GM18517 (cell line): ENCODE measurements around the gene FAM131C.
"Not testable (repeated sequence)": the region's sequence is repeated elsewhere in the genome, so short reads cannot be mapped to it uniquely, and the experiment has no call there.

Experiments used
- ATAC-seq: cut with Tn5 transposase; IDR thresholded peaks from one replicate; pipeline ENCODE4 v1.9.1; 2021; ENCODE audit warnings: mild to moderate bottlenecking, moderate library complexity; ENCODE audit not compliant: unreplicated experiment

Gene FAM131C

DNA sequence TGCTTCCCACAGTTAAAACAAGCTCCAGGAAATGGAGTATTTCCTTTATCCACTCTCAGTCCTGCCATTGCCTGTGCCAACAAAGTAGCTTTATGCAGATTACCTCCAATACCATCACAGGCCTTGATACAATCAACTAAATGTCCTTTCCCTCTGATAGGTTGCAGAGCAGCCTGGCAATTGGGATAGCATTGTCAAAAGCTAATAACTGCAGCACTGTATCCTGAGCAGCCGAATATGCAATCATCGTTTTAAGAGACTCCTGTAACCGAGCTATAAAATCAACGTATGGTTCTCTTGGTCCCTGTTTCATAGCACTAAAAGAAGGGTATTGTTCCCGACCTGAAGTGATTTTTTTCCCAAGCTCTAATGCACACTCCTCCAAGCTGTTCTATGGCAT, 33.6 kb upstream of the FAM131C start:
- not testable (repeated sequence) for ATAC-seq

DNA sequence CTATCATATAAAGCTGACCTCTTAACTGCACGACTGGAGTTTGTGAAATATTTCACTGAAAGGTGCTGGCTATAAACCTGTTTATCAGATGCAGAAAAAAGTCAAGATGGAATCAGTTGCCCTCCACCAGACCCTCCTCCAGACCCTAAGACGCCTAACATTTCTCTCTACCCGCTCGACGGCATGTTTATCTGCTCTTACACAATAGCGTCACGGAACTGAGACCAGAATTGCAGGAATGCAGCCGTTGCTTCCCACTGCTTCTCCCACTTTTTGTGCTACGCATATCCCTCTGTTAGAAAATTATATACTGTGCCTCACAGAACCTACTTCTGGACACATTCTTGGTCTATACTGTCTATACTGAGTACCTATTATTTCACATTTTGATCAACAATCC, 28.2 kb upstream of the FAM131C start:
- ATAC-seq: no peak

DNA sequence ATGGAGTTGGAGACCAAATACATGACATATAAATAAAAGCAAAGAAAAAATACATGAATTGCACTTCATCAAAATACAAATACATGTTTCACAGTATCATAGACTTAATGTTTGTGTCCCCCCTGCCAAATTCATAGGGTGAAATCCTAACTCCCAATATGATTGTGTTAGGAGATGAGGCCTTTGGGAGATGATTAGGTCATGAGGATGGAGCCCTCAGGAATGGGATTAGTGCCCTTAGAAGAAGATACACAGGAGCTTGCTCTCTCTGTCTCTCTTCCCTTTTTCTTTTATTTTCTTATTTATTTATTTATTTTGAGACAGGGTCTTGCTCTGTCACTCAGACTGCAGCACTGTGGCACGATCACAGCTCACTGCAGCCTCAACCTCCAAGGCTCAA, 26.0 kb upstream of the FAM131C start:
- ATAC-seq: no peak

DNA sequence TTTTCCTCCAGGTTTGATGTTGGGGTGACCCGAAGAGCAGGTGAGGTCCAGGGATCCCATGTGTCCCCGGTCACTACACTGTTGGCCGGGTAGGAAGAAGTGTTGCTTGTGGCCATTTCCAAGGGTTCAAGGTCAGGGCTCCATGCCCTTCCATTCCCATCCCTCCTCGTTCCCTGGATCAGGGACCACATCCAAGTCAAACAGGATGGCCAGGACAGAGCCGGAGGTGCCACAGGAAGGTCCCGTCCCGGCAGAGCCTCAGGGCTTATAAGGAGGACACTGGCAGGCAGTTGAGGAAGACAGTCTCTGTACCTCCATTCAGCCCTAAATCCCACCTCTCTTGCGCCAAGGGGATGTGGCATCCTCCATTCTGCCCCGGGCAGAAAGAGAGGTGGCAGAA, 22.0 kb upstream of the FAM131C start:
- ATAC-seq: no peak

DNA sequence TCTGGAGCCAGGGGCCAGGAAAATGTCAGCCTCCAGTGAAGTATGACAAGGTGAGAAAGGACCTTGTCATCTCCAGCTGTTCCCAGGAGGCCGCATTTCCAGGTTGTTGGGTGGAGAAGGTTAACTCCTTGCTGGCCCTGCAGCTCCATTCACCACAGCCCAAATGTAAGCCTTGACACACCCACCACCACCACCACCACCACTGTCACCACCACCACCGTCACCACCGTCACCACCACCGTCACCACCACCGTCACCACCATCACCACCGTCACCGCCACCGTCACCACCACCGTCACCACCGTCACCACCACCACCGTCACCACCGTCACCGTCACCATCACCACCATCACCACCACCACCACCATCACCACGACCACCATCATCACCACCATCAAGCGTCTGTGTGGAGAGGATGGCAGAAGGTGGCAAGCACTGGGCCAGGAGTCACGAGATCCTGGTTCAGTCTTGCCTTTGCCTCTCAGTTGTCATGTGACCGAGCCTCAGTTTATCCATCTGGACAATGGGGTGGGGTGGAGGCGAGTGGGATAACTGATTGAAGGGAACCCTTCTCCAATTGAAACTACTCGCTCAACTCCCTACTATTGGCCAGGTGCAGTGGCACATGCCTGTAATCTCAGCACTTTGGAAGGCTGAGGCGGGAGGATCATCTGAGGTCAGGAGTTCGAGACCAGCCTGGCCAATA, 21.2 kb upstream of the FAM131C start:
- ATAC-seq: no peak

DNA sequence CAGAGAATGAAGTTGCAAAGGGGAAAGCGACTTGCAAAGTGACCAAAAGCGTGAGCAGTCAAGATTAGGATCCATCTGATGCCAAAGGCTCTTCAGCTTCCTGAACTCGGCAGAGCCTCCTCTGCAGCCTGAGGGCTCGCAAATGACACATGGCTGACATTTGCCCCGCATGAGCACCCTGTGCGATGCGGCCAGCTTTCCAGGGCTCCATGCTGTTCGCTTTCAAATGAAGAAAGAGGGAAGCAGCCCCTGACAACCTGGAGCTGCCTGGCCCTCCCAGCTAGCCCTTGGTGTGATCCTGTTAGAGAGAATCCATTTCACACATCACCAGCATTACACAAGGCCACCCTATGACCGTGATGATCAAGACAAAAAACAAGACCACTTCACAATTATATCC, 20.2 kb upstream of the FAM131C start:
- ATAC-seq: no peak

DNA sequence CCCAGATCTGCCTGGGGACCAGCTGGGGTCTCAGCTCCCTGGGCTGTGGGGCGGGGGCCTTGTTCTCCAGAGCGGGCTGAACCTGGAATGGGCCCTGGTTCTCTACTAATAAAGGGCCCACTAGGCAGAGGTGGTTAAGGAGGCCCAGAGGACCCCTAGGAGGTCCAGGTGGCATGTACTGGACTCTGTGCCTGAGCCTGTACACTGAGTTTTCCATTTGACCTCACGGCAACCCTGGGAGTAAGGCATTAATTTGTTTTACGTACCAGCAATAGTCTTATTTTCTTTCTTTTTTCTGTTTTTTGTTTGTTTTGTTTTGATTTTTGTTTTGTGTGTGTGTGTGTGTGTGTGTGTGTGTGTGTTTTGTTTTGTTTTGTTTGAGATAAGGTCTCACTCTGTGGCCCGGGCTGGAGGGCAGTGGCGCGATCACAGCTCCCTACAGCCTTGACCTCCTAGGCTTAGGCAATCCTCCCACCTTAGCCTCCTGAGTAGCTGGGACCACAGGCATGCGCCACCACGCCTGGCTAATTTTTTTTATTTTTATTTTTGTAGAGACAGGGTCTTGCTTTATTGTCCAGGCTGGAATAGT, 19.6 kb upstream of the FAM131C start:
- no peak for ATAC-seq

DNA sequence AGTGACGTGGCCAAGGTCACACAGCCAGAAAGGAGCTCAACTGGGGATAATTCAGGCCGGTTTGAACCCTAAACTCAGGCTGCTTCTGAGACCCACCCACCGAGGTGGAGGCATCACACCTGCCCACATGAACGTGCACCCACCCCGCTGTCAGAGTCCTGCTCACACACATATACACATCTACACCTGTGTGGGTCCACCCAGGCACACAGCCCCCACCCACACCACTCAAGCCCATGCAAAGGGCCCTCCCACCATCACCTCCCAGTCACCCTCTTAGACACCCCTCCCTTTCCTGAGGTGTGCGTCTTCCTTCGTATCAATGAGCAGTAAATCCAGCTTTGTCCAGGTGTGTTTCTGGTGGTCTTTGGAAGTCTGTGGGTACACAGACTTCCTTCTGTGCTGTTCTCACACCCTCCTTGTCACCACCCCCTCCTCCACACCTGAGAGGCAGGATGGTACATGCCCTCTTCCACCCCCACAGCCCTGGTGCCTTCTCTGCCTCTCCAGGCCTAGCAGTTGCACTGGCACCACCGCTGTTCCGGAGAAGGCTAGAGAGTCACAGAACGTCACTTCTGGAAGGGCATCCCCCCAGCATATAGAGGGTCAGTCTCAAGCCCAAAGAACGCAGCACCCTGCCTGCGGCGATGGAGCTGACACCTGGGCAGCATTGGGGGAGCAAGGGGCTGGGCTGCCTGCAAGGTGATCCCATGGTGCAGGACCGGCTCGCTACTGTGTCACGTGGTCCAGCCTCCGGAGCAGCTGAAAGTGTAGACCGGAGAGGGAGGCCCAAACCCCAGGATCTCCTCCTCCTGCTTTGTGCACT, 18.9 kb upstream of the FAM131C start:
- no peak for ATAC-seq

DNA sequence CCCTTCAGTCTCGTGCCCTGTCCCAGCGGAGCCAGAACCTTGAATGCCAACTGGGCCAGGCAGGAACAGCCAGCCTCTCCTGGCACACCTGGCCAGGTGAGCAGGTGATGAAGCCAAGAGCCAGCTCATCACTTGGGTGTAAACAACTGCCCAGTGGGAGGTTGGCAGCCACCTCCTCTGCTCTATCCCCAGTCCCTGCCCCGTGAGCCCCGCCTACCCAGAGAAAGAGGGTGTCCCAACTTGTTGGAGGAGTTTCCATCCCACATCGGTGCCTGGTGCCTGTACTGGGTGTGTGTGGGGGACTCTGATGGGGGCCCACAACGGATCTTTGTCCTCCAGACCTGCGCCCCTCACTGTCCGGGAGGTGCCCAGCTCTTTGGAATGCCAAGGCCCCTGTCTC, 17.8 kb upstream of the FAM131C start:
- no peak for ATAC-seq

DNA sequence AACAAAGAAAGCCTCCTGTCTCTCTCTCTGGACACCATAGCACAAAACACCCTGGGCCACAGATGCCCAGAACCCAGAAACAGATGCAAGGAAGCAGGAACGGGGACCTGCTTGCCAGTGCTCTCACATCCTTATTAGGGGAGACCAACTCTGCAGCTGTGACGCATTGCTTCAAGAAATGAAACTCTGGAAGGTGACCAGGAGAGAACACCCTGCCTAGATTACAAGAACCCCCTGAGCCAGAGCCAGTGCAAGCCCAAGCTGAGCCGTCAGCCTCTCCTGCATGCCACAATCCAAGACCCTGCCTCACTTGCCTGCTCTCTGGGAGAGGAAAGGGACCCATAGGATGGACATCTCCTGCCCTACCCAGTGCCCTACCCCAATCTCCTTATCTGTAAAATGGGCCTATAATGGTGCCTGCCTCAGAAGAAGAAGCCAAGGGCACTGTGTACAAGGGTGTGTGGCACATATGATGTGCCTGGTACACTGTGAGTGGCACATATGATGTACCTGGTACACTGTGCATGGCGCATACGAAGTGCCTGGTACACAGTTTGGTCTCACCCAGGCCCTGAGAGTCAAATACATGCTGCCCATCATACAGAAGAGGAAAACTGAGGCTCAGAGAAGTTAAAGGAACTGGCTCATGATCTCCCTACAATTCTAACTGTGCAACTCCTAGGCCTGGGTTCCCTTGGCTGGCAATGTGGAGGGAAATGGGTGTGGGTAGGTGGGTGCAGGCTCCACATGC, 16.8 kb upstream of the FAM131C start:
- no peak for ATAC-seq

DNA sequence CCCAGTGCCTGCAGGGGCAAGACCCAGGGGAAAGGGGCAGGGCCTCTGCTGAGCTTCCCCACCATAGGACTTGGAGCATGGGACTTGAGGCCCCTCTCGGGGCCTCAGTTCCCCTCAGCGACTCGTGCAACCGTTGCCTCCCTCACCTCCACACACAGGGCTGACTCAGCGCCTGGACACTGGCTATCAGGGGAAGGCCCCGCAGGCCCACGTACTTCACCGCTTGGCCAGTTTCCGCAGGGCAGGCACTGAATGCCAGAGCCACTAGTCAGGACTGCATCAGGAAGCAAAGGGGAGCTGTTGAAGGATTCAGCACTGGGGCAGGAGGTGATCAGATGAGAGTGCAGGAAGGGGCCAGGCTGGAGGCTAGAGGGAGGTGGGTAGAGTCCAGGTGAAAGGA, 15.5 kb upstream of the FAM131C start:
- ATAC-seq: no peak

DNA sequence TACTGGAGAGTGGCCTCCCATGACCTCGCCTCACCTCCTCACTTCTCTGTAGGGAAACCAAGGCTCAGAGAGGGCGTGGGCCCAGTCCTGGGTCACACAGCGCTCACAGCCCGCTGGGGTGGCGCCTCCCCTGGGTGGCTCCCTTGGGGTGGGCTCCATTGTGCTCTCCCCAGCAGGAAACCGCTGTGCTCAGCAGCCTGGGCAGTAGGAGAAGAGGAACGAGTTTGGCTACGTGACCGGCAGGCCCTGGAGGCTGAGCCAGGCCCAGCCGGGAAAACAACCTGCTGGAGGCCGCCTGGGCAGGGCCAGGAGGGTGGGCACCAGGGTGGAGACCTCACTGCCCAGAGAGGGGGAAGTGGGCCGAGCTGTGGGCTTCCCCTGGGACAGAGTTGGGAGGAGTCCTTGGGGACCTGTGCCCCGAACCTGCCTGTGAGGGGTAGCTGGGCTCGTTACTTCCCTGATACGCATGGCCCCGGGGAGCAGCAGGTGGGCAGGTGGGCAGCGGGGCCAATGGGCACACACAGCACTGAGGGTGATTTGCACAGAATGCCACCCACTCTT, 15.0 kb upstream of the FAM131C start:
- ATAC-seq: no peak

DNA sequence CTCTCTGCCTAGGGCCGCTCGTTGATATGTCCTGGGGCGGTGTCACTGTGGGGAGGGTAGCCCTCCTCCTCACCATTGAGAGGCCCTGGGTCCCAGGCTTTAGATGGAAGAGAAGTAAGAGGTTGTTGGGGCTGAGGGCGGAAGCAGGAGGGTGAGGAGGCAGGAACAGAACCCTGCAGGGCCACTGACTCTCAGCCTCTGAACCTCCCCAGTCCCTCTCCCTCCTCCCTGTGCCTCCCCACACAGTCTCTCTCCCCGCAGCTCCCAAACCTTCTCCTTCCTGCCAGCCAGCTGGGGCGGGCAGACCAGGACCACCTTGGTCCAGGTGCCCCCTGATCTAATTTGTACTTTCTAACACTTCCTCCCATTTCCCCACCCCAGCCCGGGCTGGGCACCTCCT, 14.3 kb upstream of the FAM131C start:
- ATAC-seq: no peak

DNA sequence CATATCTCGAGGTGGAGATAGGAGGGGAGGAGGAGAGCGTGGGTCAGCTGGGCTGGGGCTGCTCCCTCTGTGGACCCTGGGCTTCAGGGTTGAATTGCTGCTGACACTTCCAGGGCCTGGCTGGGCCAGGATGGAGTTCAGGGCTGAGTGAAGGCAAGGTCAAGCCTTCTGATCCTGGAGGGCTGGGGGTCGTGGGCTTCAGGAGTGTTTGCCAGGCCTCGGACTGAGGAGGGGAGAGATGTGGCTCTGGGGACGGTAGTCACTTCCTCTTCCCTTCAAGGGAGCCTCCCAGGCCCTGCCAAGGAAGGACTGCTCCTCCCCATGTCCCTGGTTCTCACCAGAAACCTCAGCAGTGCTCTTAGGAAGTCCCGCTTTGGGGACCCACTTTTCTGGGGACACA, 12.1 kb upstream of the FAM131C start:
- no peak for ATAC-seq

DNA sequence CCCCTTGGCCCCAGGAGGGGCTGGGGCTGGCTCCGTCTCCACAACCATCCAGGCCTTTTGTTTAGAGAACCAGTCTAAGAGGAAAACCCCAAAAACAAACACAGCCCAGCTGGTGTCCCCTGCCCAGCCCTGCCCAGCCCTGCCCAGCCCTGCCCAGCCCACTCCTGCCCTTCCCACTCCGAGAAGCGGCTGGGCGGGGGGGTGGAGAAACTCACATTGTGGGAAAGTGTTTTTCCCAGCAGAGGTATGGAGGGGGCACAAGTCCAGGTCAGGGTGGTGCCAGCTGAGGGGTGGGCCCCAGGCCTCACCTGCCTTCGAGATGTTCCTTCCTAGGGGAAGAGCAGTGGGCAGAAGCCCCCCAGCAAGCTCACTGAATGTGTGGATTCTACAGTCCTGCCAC, 10.0 kb upstream of the FAM131C start:
- no peak for ATAC-seq

DNA sequence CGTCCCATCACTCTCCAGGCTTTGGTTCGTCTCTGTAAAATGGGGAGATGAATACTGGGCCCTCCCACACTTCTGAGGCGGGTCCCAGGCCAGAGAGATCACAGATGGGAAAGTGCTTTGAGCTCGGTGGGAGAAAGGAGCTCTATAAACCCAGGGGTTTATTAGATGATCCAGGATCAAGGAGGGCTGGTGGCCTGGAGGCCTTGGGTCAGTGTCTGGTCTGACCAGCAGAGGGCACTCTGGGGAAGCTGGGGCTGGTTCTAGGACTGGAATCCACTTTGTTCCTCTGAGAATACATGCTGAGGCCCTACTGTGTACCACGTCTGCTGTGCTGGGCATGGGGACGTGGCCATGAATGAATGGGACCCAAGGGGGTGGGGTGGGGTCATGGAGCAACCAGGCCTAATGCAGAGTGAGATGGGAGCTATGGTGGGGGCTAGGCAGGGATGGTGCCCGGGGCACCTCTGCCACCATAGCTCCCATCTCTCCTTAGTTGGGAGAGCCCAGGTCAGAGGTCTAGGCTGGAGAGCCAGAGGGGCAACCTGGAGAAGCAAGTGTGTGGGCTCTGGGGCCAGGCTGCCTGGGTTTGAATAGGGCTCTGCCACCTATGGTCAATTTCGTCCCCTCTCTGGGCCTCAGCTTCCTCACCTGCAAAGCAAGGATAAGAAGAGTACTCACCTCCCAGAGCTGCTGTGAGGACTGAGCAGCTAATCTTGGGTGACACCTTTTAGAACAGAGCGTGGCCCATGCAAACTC, 9.0 kb upstream of the FAM131C start:
- no peak for ATAC-seq

DNA sequence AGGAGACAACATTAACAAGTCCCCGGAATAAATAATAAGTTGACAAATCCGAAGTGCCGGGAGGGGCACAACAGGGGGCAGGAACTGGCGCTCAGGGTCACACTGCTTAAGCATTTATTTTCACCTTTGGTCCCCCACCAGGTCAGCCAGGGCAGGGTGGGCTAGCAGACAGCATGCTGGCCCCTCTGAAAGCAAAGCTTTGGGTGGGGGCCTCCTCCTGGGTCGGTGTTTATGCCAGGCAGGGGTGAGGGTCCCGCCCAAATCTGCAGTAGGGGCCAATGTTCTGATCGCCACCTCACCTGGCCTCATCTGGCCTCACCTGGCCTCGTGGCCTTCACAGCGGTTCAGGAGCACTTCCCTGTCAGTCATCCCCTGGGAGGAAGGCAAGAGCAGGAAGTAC, 8.2 kb upstream of the FAM131C start:
- ATAC-seq: no peak

DNA sequence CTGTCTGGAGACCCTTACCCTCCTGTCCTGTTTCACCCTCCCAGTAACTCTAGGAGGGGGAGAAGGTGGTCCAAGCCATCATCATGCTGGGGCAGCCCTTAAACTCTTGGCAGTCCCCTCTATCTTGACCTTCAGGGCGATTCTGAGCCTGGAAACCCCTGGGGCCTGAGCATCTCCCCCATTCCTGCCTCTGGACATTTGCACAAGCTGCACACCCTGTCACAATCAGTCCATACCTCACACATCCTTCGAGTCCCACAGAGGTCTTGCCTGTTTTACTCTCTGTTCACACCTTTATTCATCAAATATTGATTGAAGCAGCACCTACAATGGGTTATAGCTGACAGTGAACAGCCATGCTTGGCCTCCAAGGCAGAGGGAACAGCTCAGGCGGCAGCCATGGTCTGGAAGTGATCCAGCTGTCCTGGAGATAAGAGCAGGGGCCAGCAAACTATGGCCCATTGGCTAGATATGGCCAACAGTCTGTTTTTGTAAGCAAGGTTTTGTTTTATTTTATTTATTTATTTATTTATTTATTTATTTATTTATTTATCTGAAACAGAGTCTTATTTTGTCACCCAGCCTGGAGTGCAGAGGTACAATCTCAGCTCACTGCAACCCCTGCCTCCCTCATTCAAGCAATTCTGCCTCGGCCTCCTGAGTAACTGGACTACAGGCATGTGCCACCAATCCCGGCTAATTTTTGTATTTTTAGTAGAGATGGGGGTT, 7.1 kb upstream of the FAM131C start:
- ATAC-seq: no peak

DNA sequence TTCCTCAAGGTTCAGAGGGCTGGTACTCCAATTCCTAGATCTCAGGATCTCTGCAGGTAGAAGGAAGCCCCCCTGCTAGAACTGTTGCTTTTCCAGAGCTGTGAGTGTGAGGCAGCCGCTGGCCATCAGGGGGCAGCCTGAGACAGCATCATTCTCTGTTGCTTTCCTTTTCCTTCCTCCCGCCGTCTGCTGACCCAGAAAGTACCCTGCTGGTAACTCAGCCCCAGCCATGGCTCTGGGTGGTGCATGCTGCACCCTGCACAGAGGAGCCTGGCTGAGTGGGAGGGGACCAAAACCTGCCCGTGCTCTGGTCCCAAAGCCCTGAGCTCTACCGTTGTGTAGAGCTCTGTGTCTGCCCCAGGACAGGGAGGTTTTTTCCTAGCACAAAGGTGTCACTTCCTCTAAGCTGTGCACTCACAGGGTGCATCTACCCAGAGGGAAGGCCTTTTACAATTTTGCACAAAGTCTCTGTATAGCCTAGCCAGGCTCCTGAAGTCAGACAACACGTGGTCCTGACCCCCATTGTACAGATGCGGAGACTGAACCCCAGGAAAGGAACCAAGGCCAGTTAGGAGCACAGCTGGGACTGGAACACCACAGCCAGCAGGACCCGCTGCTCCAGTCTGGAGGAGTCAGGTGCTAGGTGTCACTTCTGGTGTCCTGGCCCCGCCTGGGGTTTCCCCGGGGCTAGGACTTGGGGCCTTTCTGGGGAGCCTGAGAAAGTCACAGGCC, 5.6 kb upstream of the FAM131C start:
- ATAC-seq: no peak
